Duodenal mucosa (tissue), 2 donors: Measurements from ENCODE around the gene COL6A2.

Experiments used
- H3K27ac ChIP-seq: one replicate; pipeline ENCODE4 v1.7.0; 2013; ENCODE audit warnings: low read depth, low read length
- H3K27me3 ChIP-seq, 2 donors: one replicate each; pipeline ENCODE4 v1.7.0; 2013; ENCODE audit warnings: low read length in 2 of 2, control low read depth in 1 of 2; ENCODE audit not compliant: insufficient read depth in 2 of 2, control insufficient read depth in 1 of 2
- H3K36me3 ChIP-seq, 2 donors: one replicate each; pipeline ENCODE4 v1.7.0; 2013; ENCODE audit warnings: low read length in 2 of 2, control low read depth in 1 of 2; ENCODE audit not compliant: insufficient read depth in 2 of 2, control insufficient read depth in 1 of 2
- H3K4me1 ChIP-seq, 2 donors: one replicate each; pipeline ENCODE4 v1.7.0; 2013; ENCODE audit warnings: low read length in 2 of 2, control low read depth in 1 of 2; ENCODE audit not compliant: insufficient read depth in 2 of 2, control insufficient read depth in 1 of 2
- H3K4me3 ChIP-seq, 2 donors: one replicate each; pipeline ENCODE4 v1.7.0; 2013; ENCODE audit warnings: low read length in 2 of 2, low read depth in 1 of 2
- H3K9ac ChIP-seq, 2 donors: one replicate each; pipeline ENCODE4 v1.7.0; 2013; ENCODE audit warnings: low read length in 2 of 2, low read depth in 1 of 2
- H3K9me3 ChIP-seq, 2 donors: one replicate each; pipeline ENCODE4 v1.7.0; 2013; ENCODE audit warnings: low read length in 2 of 2, control low read depth in 1 of 2; ENCODE audit not compliant: control insufficient read depth in 1 of 2

The COL6A2 gene

GRCh38 chr21:46093668-46094400, 4.1 kb upstream of the COL6A2 start:
- Histone ChIP-seq H3K4me1 (peaks cover 0 to 17% of the 10 kb centered on the region in 2 donors), H3K4me3 (no peak overlapping the region), H3K27ac (peak overlapping the region; percentile 10), H3K27me3 (peaks cover 2 to 11% of the 10 kb centered on the region in 2 donors), H3K9me3 (no peaks in the 10 kb centered on the region), H3K36me3 (no peaks in the 10 kb centered on the region), H3K9ac (no peak overlapping the region)

- Histone ChIP-seq H3K4me3 (no peak overlapping the region), H3K36me3 (no peaks in the 10 kb centered on the region), H3K27ac (no peak overlapping the region), H3K9ac (no peak overlapping the region), H3K4me1 (peaks cover 0 to 17% of the 10 kb centered on the region in 2 donors), H3K27me3 (peaks cover 4 to 11% of the 10 kb centered on the region in 2 donors), H3K9me3 (no peaks in the 10 kb centered on the region)
These were observed 3.4 kb upstream of the COL6A2 start for GRCh38 chr21:46094401-46095082.

GRCh38 chr21:46095083-46095719, 2.7 kb upstream of the COL6A2 start:
- H3K27me3 ChIP-seq = peaks cover 4 to 11% of the 10 kb centered on the region in 2 donors
- H3K4me3 ChIP-seq = no peak overlapping the region
- no peak overlapping the region for H3K9ac ChIP-seq
- no peaks in the 10 kb centered on the region for H3K36me3 ChIP-seq
- peaks cover 0 to 17% of the 10 kb centered on the region in 2 donors for H3K4me1 ChIP-seq
- no peak overlapping the region for H3K27ac ChIP-seq
- no peaks in the 10 kb centered on the region for H3K9me3 ChIP-seq

GRCh38 chr21:46095814-46096595, 1.9 kb upstream of the COL6A2 start:
- no peak overlapping the region for H3K27ac ChIP-seq

GRCh38 chr21:46096596-46097335, 1.1 kb upstream of the COL6A2 start:
- no peaks in the 10 kb centered on the region for H3K9me3 ChIP-seq
- H3K4me1 ChIP-seq = peaks cover 0 to 17% of the 10 kb centered on the region in 2 donors
- H3K27ac ChIP-seq = peak overlapping the region; percentile 20
- H3K36me3 ChIP-seq = no peaks in the 10 kb centered on the region
- H3K4me3 ChIP-seq = no peak overlapping the region
- H3K27me3 ChIP-seq = peaks cover 10 to 14% of the 10 kb centered on the region in 2 donors
- H3K9ac ChIP-seq = peak overlapping the region in 1 of 2 donors; percentile 32

More at GRCh38 chr21:46095814-46096595, 1.9 kb upstream of the COL6A2 start:
- Histone ChIP-seq H3K4me3 (no peak overlapping the region), H3K4me1 (peaks cover 0 to 17% of the 10 kb centered on the region in 2 donors), H3K27me3 (peaks cover 10 to 14% of the 10 kb centered on the region in 2 donors), H3K36me3 (no peaks in the 10 kb centered on the region), H3K9ac (no peak overlapping the region), H3K9me3 (no peaks in the 10 kb centered on the region)

- peaks cover 5 to 7% of the 10 kb centered on the region in 2 donors for H3K9me3 ChIP-seq
- H3K27ac ChIP-seq = peak overlapping the region; percentile 73
- H3K27me3 ChIP-seq = peaks cover 10 to 14% of the 10 kb centered on the region in 2 donors
- peaks cover 0 to 9% of the 10 kb centered on the region in 2 donors for H3K4me1 ChIP-seq
- peak overlapping the region; percentile 40 to 50 for H3K4me3 ChIP-seq
- no peak overlapping the region for H3K9ac ChIP-seq
- no peaks in the 10 kb centered on the region for H3K36me3 ChIP-seq
These were observed 610 bp downstream of the COL6A2 start for GRCh38 chr21:46098303-46099141.

- Histone ChIP-seq H3K27ac (no peak overlapping the region), H3K36me3 (no peaks in the 10 kb centered on the region), H3K4me3 (no peak overlapping the region), H3K27me3 (peaks cover 10 to 14% of the 10 kb centered on the region in 2 donors), H3K9me3 (peaks cover 5 to 7% of the 10 kb centered on the region in 2 donors), H3K4me1 (peaks cover 0 to 4% of the 10 kb centered on the region in 2 donors), H3K9ac (no peak overlapping the region)
These were observed 1.6 kb downstream of the COL6A2 start for GRCh38 chr21:46099476-46099875.

- Histone ChIP-seq H3K27me3 (peaks cover 10 to 14% of the 10 kb centered on the region in 2 donors), H3K4me3 (no peak overlapping the region), H3K9ac (peak overlapping the region in 1 of 2 donors; percentile 43), H3K4me1 (peaks cover 0 to 4% of the 10 kb centered on the region in 2 donors), H3K9me3 (peaks cover 5 to 7% of the 10 kb centered on the region in 2 donors), H3K36me3 (no peaks in the 10 kb centered on the region), H3K27ac (no peak overlapping the region)
These were observed 2.1 kb downstream of the COL6A2 start for GRCh38 chr21:46100020-46100419.
